Panc1 (cell line): ENCODE data around the gene HLA-DQA1. TPM values are rescaled to one million over a fixed set of nuclear protein-coding genes. Genes with fewer than 3 reads are reported as not detected.

Experiments
- ATAC-seq: fragments of 200-7000 bp; cut with Tn5 transposase; 2 replicates; pipeline ENCODE4 v1.9.1; 2020; ENCODE audit warnings: mild to moderate bottlenecking, moderate library complexity
- BruUV-seq: library from RNA; stranded (reverse); fragments of 400-500 nt; replicated peaks from 2 replicates; lab custom pipeline; 2021; lab: Mats Ljungman, UMichigan
- CTCF ChIA-PET: fragments of 300-600 bp; sonication (Branson Sonifier 250); formaldehyde crosslinking; loops from one replicate; lab custom pipeline; 2022; ENCODE audit warnings: antibody characterized with exemption; lab: Charles Lee
- POLR2A ChIA-PET: fragments of 300-600 bp; sonication (Branson Sonifier 250); formaldehyde crosslinking; loops from one replicate; lab custom pipeline; 2022; ENCODE audit warnings: antibody characterized with exemption; lab: Charles Lee
- DNase-seq: peaks from one replicate; pipeline ENCODE4 v3.0.0-alpha.2; 2010; ENCODE audit warnings: low read depth, low spot score
- H3K27ac ChIP-seq: 2 replicates; pipeline ENCODE4 v1.5.1; 2011; ENCODE audit warnings: mild to moderate bottlenecking, low read length, inconsistent platforms
- H3K27me3 ChIP-seq: fragments of 200-500 bp; sonication (Bioruptor generic); 2 replicates; pipeline ENCODE4 v1.6.0; 2014; ENCODE audit warnings: low read length, inconsistent platforms; ENCODE audit not compliant: control insufficient read depth, insufficient read depth
- H3K36me3 ChIP-seq: fragments of 200-500 bp; sonication (Bioruptor generic); 2 replicates; pipeline ENCODE4 v1.5.1; 2014; ENCODE audit warnings: inconsistent platforms, mild to moderate bottlenecking, low read length, moderate library complexity; ENCODE audit not compliant: control insufficient read depth, insufficient read depth
- H3K4me1 ChIP-seq: 2 replicates; pipeline ENCODE4 v1.5.1; 2011; ENCODE audit warnings: inconsistent platforms, mild to moderate bottlenecking, low read length, moderate library complexity; ENCODE audit not compliant: control insufficient read depth, insufficient read depth
- H3K4me3 ChIP-seq, 2 experiments: 2 replicates each; pipeline ENCODE4 v1.5.1; 2011 to 2012; ENCODE audit warnings: low read depth in 2 of 2, low read length in 2 of 2, mild to moderate bottlenecking in 2 of 2, inconsistent platforms in 1 of 2, moderate library complexity in 1 of 2
- H3K9me3 ChIP-seq: fragments of 200-500 bp; sonication (Bioruptor generic); 2 replicates; pipeline ENCODE4 v1.5.1; 2014; ENCODE audit warnings: low read depth, mild to moderate bottlenecking, inconsistent platforms, low read length, moderate library complexity; ENCODE audit not compliant: control insufficient read depth, insufficient read depth
- CTCF ChIP-seq: fragments of 450-650 bp; IDR thresholded peaks from 2 replicates; pipeline ENCODE4 v1.5.1; 2017; ENCODE audit warnings: mild to moderate bottlenecking
- POLR2AphosphoS5 ChIP-seq: IDR thresholded peaks from 2 replicates; pipeline ENCODE4 v1.6.1; 2012; ENCODE audit warnings: mild to moderate bottlenecking, low read depth, low read length, moderate library complexity
- REST ChIP-seq, 2 experiments: IDR thresholded peaks; 2 replicates each; pipeline ENCODE4 v1.6.1; 2011 to 2012; ENCODE audit warnings: low read depth in 2 of 2, control low read depth in 1 of 2, low read length in 1 of 2, mild to moderate bottlenecking in 1 of 2, moderate library complexity in 1 of 2; ENCODE audit not compliant: insufficient read depth in 1 of 2
- TCF7L2 ChIP-seq: IDR thresholded peaks from 2 replicates; pipeline ENCODE4 v1.6.1; 2011; ENCODE audit warnings: mild to moderate bottlenecking, low read depth, low read length, inconsistent platforms
- in situ Hi-C: cut with HindIII; loops from 2 replicates; pipeline ENCODE4 v1.10.0; 2016; ENCODE audit warnings: low sequenced_read_pairs, low pct_unique_long_range_greater_than_20kb
- intact Hi-C: fragments of 100-400 bp; cut with micrococcal nuclease; formaldehyde crosslinking; loops from one replicate; pipeline ENCODE4 v1.10.0; 2022; ENCODE audit not compliant: unreplicated experiment
- total RNA-seq: library from RNA; stranded (reverse); gene quantifications from one replicate; pipeline ENCODE4 v1.2.1, GENCODE V29; 2021; ENCODE audit not compliant: unreplicated experiment

HLA-DQA1 gene
- total RNA-seq, 1 experiment from 2014 or later: 0.39 TPM

- Histone ChIP-seq H3K36me3 (no peaks in the 10 kb centered on the region), H3K4me3 (no peak overlapping the region), H3K9me3 (no peaks in the 10 kb centered on the region), H3K27me3 (peaks cover 8% of the 10 kb centered on the region; the same call in 1 of the 2 replicates), H3K27ac (no peak overlapping the region), H3K4me1 (no peaks in the 10 kb centered on the region; the same call in 1 of the 2 replicates)
- ATAC-seq (peak; percentile 98), DNase-seq (peak; percentile 82)
- TF ChIP-seq POLR2AphosphoS5: no peak
- TF ChIP-seq TCF7L2: no peak
- TF ChIP-seq CTCF: no peak
- in situ Hi-C loops: no loop called here
- POLR2A ChIA-PET: no interaction called here
- intact Hi-C loops: no loop called here
- BruUV-seq: no TSS peak
- CTCF ChIA-PET: no interaction called here
Observed at GRCh38 chr6:32609731-32610640, 27.2 kb upstream of the HLA-DQA1 start.

GRCh38 chr6:32610682-32611296, 26.4 kb upstream of the HLA-DQA1 start:
- intact Hi-C loops: no loop called here
- ChIA-PET POLR2A (no interaction called here), CTCF (no interaction called here)
- Histone ChIP-seq H3K4me1 (no peaks in the 10 kb centered on the region; the same call in 1 of the 2 replicates), H3K27ac (no peak overlapping the region), H3K9me3 (no peaks in the 10 kb centered on the region), H3K27me3 (peaks cover 8% of the 10 kb centered on the region; the same call in 1 of the 2 replicates), H3K36me3 (no peaks in the 10 kb centered on the region), H3K4me3 (no peak overlapping the region)
- in situ Hi-C loops: no loop called here
- DNase-seq (no peak), ATAC-seq (no peak)
- TF ChIP-seq CTCF (no peak), REST (IDR thresholded peaks at IDR 0.05; ENCODE audit: insufficient read depth in 1 of 2, low read depth in 2 of 2, low read length in 1 of 2) (no peak)
- no TSS peak for BruUV-seq
